ENCODE data around the gene HINT3.
A peak's percentile ranks its signal among the peaks of the same experiment; 100 is the strongest.

Gene HINT3

GRCh38 chr6:125940247-125941041 lies 16.1 kb upstream of the HINT3 start:
- Histone ChIP-seq H3K4me1 (ENCODE audit: control insufficient read depth in 1 of 2, insufficient read depth in 2 of 2, low read length in 2 of 2) (peaks cover 5 to 15% of the 10 kb centered on the region in 2 donors), H3K27ac (ENCODE audit: low read length) (no peak overlapping the region)

DNA sequence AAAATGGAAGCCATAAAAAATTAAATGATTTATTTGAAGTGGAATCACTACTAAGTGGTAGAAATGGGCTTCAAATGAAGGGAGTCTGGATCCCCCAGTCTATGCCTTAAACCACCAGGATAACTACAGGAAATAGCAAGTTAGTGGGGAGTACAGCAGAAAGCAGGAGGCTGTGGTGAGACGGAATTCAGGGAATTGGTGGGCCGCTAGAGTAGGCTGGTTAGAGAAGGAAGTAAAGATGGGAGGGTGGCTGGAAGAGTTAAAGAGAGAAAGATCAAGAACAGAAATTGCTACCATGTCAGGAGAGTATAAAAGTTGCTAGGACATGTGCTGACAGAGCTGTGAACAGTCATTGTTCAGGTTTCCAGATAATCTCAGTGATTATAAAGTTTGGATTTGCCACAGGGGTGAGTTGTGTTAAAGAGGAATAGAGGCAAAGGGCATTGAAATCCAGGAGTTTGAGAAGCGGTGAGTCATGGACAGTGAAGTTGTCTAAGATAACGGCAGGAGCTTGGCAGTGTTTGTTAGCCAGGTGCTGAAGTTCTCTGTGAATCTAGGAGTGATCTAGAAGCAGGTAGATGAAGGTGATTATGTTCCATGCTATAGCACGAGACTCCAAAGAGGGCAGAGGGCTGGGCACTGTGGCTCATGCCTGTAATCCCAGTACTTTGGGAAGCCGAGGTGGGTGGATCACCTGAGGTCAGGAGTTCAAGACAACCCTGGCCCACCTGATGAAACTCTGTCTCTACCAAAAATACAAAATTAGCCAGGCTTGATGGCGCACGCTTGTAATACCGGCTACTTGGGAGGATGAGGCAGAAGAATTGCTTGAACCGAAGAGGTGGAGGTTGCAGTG lies 13.7 kb upstream of the HINT3 start:
- no peaks in the 10 kb centered on the region for H3K36me3 ChIP-seq (ENCODE audit: control insufficient read depth in 1 of 2, insufficient read depth in 2 of 2, low read length in 2 of 2)
- no peaks in the 10 kb centered on the region for H3K27me3 ChIP-seq (ENCODE audit: low read depth, low read length)
- H3K27ac ChIP-seq (ENCODE audit: low read length): peak overlapping the region; percentile 87
- peaks cover 5 to 21% of the 10 kb centered on the region in 2 donors for H3K4me1 ChIP-seq (ENCODE audit: control insufficient read depth in 1 of 2, insufficient read depth in 2 of 2, low read length in 2 of 2)
- H3K4me3 ChIP-seq (ENCODE audit: low read depth in 1 of 2, low read length in 2 of 2): no peak overlapping the region
- H3K9me3 ChIP-seq (ENCODE audit: control insufficient read depth in 1 of 2, low read length in 2 of 2): no peaks in the 10 kb centered on the region

More at GRCh38 chr6:125940247-125941041, 16.1 kb upstream of the HINT3 start:
- H3K4me3 ChIP-seq (ENCODE audit: low read depth in 1 of 2, low read length in 2 of 2): no peak overlapping the region
- H3K36me3 ChIP-seq (ENCODE audit: control insufficient read depth in 1 of 2, insufficient read depth in 2 of 2, low read length in 2 of 2): no peaks in the 10 kb centered on the region
- no peaks in the 10 kb centered on the region for H3K27me3 ChIP-seq (ENCODE audit: low read depth, low read length)
- no peaks in the 10 kb centered on the region for H3K9me3 ChIP-seq (ENCODE audit: control insufficient read depth in 1 of 2, low read length in 2 of 2)

DNA sequence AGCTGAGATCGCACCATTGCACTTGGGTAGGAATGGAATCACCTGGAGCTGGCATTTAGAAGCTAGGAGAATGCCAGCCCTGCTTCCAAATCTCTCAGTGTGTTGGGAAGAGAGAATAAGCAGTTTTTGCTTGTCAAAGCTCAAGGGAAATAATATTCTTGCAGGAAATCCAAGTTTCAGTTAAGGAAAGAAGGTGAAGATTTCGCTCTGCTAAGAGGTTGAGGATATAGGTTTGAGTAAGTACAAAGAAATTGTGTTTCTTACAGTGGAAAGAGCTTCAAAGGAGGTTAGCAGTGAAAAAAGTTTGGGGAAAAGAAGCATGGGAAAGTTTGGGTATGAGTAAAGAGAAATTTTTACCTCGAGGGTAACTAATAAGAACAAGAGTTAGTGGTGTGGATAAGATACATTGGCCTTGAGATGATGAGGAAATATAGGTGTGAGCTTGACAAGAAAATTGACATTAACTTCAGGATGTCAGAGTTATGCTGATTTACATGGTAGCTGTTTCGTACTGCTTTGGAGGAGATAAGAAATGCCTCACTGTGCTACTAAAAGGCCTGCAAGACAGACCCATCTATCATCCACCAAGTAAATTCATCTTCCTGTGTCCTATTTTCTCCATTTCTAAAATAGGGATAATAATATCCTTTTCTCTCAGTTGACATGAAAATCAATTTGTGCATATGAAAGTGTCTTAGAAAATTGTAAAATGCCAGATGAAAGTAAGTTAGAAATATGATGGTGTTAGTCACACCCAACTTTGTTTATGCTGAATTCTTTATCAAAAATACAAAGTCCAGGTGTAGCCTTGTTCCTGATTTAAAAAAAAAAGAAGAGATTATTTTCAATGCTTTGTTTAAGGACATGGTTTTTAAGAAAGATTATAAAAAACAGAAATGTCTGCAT lies 12.8 kb upstream of the HINT3 start:
- Histone ChIP-seq H3K9me3 (ENCODE audit: control insufficient read depth in 1 of 2, low read length in 2 of 2) (no peaks in the 10 kb centered on the region), H3K27me3 (ENCODE audit: low read depth, low read length) (no peaks in the 10 kb centered on the region), H3K4me3 (ENCODE audit: low read depth in 1 of 2, low read length in 2 of 2) (no peak overlapping the region), H3K36me3 (ENCODE audit: control insufficient read depth in 1 of 2, insufficient read depth in 2 of 2, low read length in 2 of 2) (no peaks in the 10 kb centered on the region), H3K4me1 (ENCODE audit: control insufficient read depth in 1 of 2, insufficient read depth in 2 of 2, low read length in 2 of 2) (peaks cover 5 to 24% of the 10 kb centered on the region in 2 donors), H3K27ac (ENCODE audit: low read length) (peak overlapping the region; percentile 87)

- Histone ChIP-seq H3K27ac (ENCODE audit: low read length) (peak overlapping the region; percentile 87), H3K4me3 (ENCODE audit: low read depth in 1 of 2, low read length in 2 of 2) (no peak overlapping the region), H3K9me3 (ENCODE audit: control insufficient read depth in 1 of 2, low read length in 2 of 2) (no peaks in the 10 kb centered on the region), H3K27me3 (ENCODE audit: low read depth, low read length) (no peaks in the 10 kb centered on the region), H3K36me3 (ENCODE audit: control insufficient read depth in 1 of 2, insufficient read depth in 2 of 2, low read length in 2 of 2) (no peaks in the 10 kb centered on the region), H3K4me1 (ENCODE audit: control insufficient read depth in 1 of 2, insufficient read depth in 2 of 2, low read length in 2 of 2) (peaks cover 5 to 24% of the 10 kb centered on the region in 2 donors)
Observed at GRCh38 chr6:125944434-125944816, 12.1 kb upstream of the HINT3 start.

GRCh38 chr6:125944896-125945295 lies 11.7 kb upstream of the HINT3 start:
- Histone ChIP-seq H3K4me1 (ENCODE audit: control insufficient read depth in 1 of 2, insufficient read depth in 2 of 2, low read length in 2 of 2) (peaks cover 5 to 24% of the 10 kb centered on the region in 2 donors), H3K27me3 (ENCODE audit: low read depth, low read length) (no peaks in the 10 kb centered on the region), H3K9me3 (ENCODE audit: control insufficient read depth in 1 of 2, low read length in 2 of 2) (no peaks in the 10 kb centered on the region), H3K4me3 (ENCODE audit: low read depth in 1 of 2, low read length in 2 of 2) (no peak overlapping the region), H3K27ac (ENCODE audit: low read length) (peak overlapping the region; percentile 87), H3K36me3 (ENCODE audit: control insufficient read depth in 1 of 2, insufficient read depth in 2 of 2, low read length in 2 of 2) (no peaks in the 10 kb centered on the region)

- H3K27ac ChIP-seq (ENCODE audit: low read length): peak overlapping the region; percentile 87
- peaks cover 5 to 24% of the 10 kb centered on the region in 2 donors for H3K4me1 ChIP-seq (ENCODE audit: control insufficient read depth in 1 of 2, insufficient read depth in 2 of 2, low read length in 2 of 2)
- no peaks in the 10 kb centered on the region for H3K27me3 ChIP-seq (ENCODE audit: low read depth, low read length)
- H3K4me3 ChIP-seq (ENCODE audit: low read depth in 1 of 2, low read length in 2 of 2): no peak overlapping the region
- H3K9me3 ChIP-seq (ENCODE audit: control insufficient read depth in 1 of 2, low read length in 2 of 2): no peaks in the 10 kb centered on the region
- no peaks in the 10 kb centered on the region for H3K36me3 ChIP-seq (ENCODE audit: control insufficient read depth in 1 of 2, insufficient read depth in 2 of 2, low read length in 2 of 2)
Observed at GRCh38 chr6:125945378-125946141, 11.0 kb upstream of the HINT3 start.

GRCh38 chr6:125947615-125948014 lies 9.0 kb upstream of the HINT3 start:
- Histone ChIP-seq H3K27ac (ENCODE audit: low read length) (peak overlapping the region; percentile 41), H3K4me1 (ENCODE audit: control insufficient read depth in 1 of 2, insufficient read depth in 2 of 2, low read length in 2 of 2) (peaks cover 5 to 24% of the 10 kb centered on the region in 2 donors), H3K9me3 (ENCODE audit: control insufficient read depth in 1 of 2, low read length in 2 of 2) (no peaks in the 10 kb centered on the region), H3K36me3 (ENCODE audit: control insufficient read depth in 1 of 2, insufficient read depth in 2 of 2, low read length in 2 of 2) (no peaks in the 10 kb centered on the region), H3K4me3 (ENCODE audit: low read depth in 1 of 2, low read length in 2 of 2) (no peak overlapping the region), H3K27me3 (ENCODE audit: low read depth, low read length) (no peaks in the 10 kb centered on the region)

DNA sequence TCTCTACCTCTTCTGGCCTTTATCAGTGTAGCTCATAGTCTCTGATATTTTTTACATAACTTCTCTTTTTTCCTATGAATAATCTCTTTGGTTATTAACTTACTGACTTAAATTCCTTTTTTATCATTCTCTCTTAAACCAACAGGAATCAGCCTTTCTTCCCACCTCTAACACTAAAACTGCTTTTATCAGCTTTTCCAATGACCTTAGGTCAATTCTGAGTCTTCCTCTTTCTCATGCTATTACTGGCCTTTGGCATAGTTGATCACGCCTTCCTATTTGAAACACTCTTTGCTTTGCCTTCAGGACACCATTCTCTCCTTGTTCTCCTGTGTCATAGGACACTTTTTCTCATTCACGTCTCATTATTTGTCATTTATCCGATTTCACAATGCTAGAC lies 8.1 kb upstream of the HINT3 start:
- Histone ChIP-seq H3K27me3 (ENCODE audit: low read depth, low read length) (no peaks in the 10 kb centered on the region), H3K4me1 (ENCODE audit: control insufficient read depth in 1 of 2, insufficient read depth in 2 of 2, low read length in 2 of 2) (peaks cover 5 to 23% of the 10 kb centered on the region in 2 donors), H3K9me3 (ENCODE audit: control insufficient read depth in 1 of 2, low read length in 2 of 2) (no peaks in the 10 kb centered on the region), H3K4me3 (ENCODE audit: low read depth in 1 of 2, low read length in 2 of 2) (no peak overlapping the region), H3K27ac (ENCODE audit: low read length) (peak overlapping the region; percentile 41), H3K36me3 (ENCODE audit: control insufficient read depth in 1 of 2, insufficient read depth in 2 of 2, low read length in 2 of 2) (no peaks in the 10 kb centered on the region)

- Histone ChIP-seq H3K4me3 (ENCODE audit: low read depth in 1 of 2, low read length in 2 of 2) (no peak overlapping the region), H3K27me3 (ENCODE audit: low read depth, low read length) (no peaks in the 10 kb centered on the region), H3K9me3 (ENCODE audit: control insufficient read depth in 1 of 2, low read length in 2 of 2) (no peaks in the 10 kb centered on the region), H3K4me1 (ENCODE audit: control insufficient read depth in 1 of 2, insufficient read depth in 2 of 2, low read length in 2 of 2) (peaks cover 5 to 17% of the 10 kb centered on the region in 2 donors), H3K36me3 (ENCODE audit: control insufficient read depth in 1 of 2, insufficient read depth in 2 of 2, low read length in 2 of 2) (no peaks in the 10 kb centered on the region), H3K27ac (ENCODE audit: low read length) (no peak overlapping the region)
Observed at GRCh38 chr6:125949069-125949468, 7.5 kb upstream of the HINT3 start.

DNA sequence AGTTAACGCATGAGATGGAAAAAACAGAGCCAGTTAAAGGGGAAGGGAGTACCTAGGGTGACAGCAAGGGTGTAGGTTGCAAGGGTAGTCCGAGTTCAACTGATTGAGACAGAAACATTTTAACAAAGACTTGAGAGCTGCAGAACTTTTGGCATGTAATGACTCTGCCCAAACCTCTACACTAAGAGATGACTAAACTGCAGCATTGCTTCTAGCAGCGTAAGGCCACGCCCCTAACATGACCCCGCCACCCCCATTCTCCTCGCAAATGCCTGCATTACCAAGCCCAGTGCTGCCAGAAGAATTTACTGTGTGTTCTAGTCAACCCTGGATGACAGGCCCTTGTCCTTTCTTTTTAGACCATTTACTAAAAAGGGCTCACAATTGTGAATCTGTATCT lies 6.3 kb upstream of the HINT3 start:
- Histone ChIP-seq H3K9me3 (ENCODE audit: control insufficient read depth in 1 of 2, low read length in 2 of 2) (no peaks in the 10 kb centered on the region), H3K4me3 (ENCODE audit: low read depth in 1 of 2, low read length in 2 of 2) (no peak overlapping the region), H3K4me1 (ENCODE audit: control insufficient read depth in 1 of 2, insufficient read depth in 2 of 2, low read length in 2 of 2) (peaks cover 0 to 11% of the 10 kb centered on the region in 2 donors), H3K27me3 (ENCODE audit: low read depth, low read length) (no peaks in the 10 kb centered on the region), H3K27ac (ENCODE audit: low read length) (no peak overlapping the region), H3K36me3 (ENCODE audit: control insufficient read depth in 1 of 2, insufficient read depth in 2 of 2, low read length in 2 of 2) (no peaks in the 10 kb centered on the region)
